HL-60 (cell line): ENCODE measurements around the gene GAPDHS.

Source experiments
- DNase-seq, 2 experiments: peaks; one replicate each; pipeline ENCODE4 v3.0.0-alpha.2; 2010 to 2020; ENCODE audit warnings: low read depth in 1 of 2, low spot score in 1 of 2
- H3K27ac ChIP-seq: fragments of 250-450 bp; sonication (Bioruptor Pico); replicated peaks from 2 replicates; pipeline ENCODE4 v1.5.1; 2020; ENCODE audit warnings: mild to moderate bottlenecking, moderate library complexity
- H3K27me3 ChIP-seq: fragments of 250-450 bp; sonication (Bioruptor Pico); 2 replicates; pipeline ENCODE4 v1.5.1; 2021; ENCODE audit warnings: mild to moderate bottlenecking, moderate library complexity; ENCODE audit not compliant: insufficient read depth, poor library complexity, severe bottlenecking
- H3K4me3 ChIP-seq: replicated peaks from 2 replicates; pipeline ENCODE4 v1.5.1; 2011; ENCODE audit warnings: mild to moderate bottlenecking, control low read depth, low read length; ENCODE audit not compliant: insufficient read depth
- CTCF ChIP-seq: IDR thresholded peaks from one replicate; pipeline ENCODE4 v1.5.1; 2011; ENCODE audit warnings: low read length, control low read depth, inconsistent platforms; ENCODE audit not compliant: insufficient read depth
- GABPA ChIP-seq: IDR thresholded peaks from 2 replicates; pipeline ENCODE4 v1.6.1; 2012; ENCODE audit warnings: low read depth
- POLR2AphosphoS5 ChIP-seq: IDR thresholded peaks from 2 replicates; pipeline ENCODE4 v1.6.1; 2012; ENCODE audit warnings: low read depth
- REST ChIP-seq: IDR thresholded peaks from 2 replicates; pipeline ENCODE4 v1.6.1; 2012; ENCODE audit warnings: low read depth; ENCODE audit not compliant: insufficient replicate concordance
- SPI1 ChIP-seq: IDR thresholded peaks from 2 replicates; pipeline ENCODE4 v1.6.1; 2012; ENCODE audit warnings: low read depth, mild to moderate bottlenecking, borderline replicate concordance

GAPDHS gene

DNA sequence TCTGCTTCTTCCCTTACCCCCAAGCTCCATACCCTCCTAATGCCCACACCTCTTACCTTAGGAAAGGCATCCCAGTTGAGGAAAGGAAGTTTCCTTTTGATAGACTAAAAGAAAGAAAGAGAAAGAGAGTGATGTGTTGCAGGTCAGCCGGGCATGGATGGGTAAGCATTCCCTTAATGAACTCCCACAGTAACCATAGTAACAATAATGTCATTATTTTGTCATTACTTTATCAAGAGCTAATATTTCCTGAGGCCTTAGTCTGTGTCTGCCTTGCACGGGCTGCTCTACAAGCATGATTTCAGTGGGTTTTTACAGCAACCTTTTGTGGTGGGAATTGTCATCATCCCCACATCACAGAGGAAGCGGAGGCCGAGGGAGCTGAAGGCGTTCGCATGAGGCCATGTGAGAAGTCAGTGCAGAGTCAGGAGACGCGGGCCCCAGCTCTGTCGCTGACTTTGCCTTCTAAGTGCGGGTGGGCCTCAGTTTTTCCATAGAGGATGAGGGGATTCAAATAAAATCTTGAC lies 45.5 kb upstream of the GAPDHS start:
- no peak for DNase-seq
- H3K27me3 ChIP-seq: peaks cover 6% of the 10 kb centered on the region
- TF ChIP-seq CTCF: no peak
- no peak overlapping the region for H3K4me3 ChIP-seq
- no peak overlapping the region for H3K27ac ChIP-seq

DNA sequence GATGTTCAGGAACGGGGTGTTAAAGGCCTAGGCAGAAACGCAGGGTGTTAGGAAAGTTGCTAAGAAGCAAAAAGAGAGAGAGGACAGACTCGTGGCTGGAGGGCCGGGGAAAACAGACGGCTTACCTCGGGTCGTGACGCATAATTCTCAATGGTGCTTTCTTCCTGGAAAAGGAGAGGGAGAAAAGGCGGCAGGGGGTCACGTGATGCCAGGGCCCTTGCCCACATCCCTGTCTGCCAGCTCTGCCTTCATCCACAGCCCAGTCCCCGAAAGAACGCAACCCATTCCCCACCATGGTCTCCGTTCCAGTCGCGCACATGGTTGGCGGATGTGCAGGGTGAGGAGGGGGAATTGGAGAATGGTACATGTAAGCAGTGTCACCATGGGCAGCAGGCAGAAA lies 44.6 kb upstream of the GAPDHS start:
- DNase-seq: no peak
- H3K4me3 ChIP-seq: no peak overlapping the region
- no peak for TF ChIP-seq CTCF
- no peak for TF ChIP-seq SPI1
- TF ChIP-seq POLR2AphosphoS5: no peak
- no peak for TF ChIP-seq GABPA
- no peak for TF ChIP-seq REST
- peaks cover 9% of the 10 kb centered on the region for H3K27me3 ChIP-seq
- H3K27ac ChIP-seq: no peak overlapping the region

- no peak for DNase-seq
- peaks cover 9% of the 10 kb centered on the region for H3K27me3 ChIP-seq
- no peak for TF ChIP-seq CTCF
- no peak for TF ChIP-seq POLR2AphosphoS5
- TF ChIP-seq REST: no peak
- no peak for TF ChIP-seq GABPA
- no peak for TF ChIP-seq SPI1
- H3K4me3 ChIP-seq: no peak within 1 kb of the TSS
- H3K27ac ChIP-seq: no peak within 1 kb of the TSS
These were observed 42.9 kb upstream of the GAPDHS start, which contains the start of gene KRTDAP for GRCh38 chr19:35490364-35490763. Gene KRTDAP (minus strand): TSS chr19:35490464. CDS start chr19:35490442, 22 bp downstream.

DNA sequence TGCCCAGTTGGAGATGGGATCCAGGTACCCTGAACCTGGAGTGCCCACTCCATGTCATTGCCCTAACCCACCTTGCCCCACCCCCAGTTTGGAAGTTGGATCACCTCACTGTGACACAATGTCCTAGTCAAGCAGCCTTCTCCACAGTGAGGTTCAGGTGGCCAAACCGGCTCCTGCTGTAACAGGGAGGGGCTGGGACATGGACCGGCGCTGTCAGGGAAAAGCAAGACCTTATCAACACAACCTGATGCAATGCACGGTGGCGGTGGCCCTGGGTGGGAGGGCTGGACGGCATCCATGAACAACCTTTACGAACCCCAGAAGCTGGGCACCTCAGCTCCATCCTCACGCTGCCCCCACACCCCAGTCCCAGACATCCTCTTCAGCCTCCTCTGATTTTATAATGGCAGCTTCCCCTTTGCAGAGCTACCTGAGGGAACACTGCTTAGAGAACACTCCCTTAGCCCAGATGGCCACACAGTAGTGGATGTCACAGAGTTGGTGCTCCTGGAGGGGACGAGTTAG lies 41.4 kb upstream of the GAPDHS start:
- no peak overlapping the region for H3K27ac ChIP-seq
- H3K27me3 ChIP-seq: peaks cover 5% of the 10 kb centered on the region
- H3K4me3 ChIP-seq: no peak overlapping the region
- no peak for DNase-seq
- TF ChIP-seq SPI1 (no peak), GABPA (no peak), REST (no peak), POLR2AphosphoS5 (no peak), CTCF (no peak)
